CD4-positive, alpha-beta T cell (primary cell): ENCODE results near the gene MYCBP2. TPM values are rescaled to one million over a fixed set of nuclear protein-coding genes. Genes with fewer than 3 reads are reported as not detected.

Experiments used
- ATAC-seq: fragments of 200-7000 bp; cut with Tn5 transposase; one replicate; pipeline ENCODE4 v1.10.0; 2022; ENCODE audit warnings: mild to moderate bottlenecking; ENCODE audit not compliant: poor library complexity
- CTCF ChIA-PET: fragments of 350-600 bp; sonication (Branson Sonifier 250); formaldehyde crosslinking; loops from one replicate; lab custom pipeline; 2021; ENCODE audit warnings: antibody characterized with exemption, inconsistent platforms; lab: Charles Lee
- POLR2A ChIA-PET: fragments of 350-600 bp; sonication (Branson Sonifier 250); formaldehyde crosslinking; loops from one replicate; lab custom pipeline; 2021; ENCODE audit warnings: antibody characterized with exemption, inconsistent platforms; lab: Charles Lee
- DNase-seq, 14 experiments: peaks; one replicate each; pipeline ENCODE4 v3.0.0-alpha.2; 2013 to 2020; ENCODE audit warnings: mixed read lengths in 2 of 14
- H3K27ac ChIP-seq, 2 donors: one replicate each; pipeline versions ENCODE4 v1.5.1 to v1.7.0; 2013; ENCODE audit warnings: low read length in 2 of 2, low read depth in 1 of 2, mild to moderate bottlenecking in 1 of 2
- H3K27me3 ChIP-seq, 2 experiments: 1 replicate in 1 of 2; 2 replicates in 1 of 2; pipeline versions ENCODE4 v1.6.1 to v1.7.0; 2013; ENCODE audit warnings: low read length in 2 of 2, control low read depth in 1 of 2, mild to moderate bottlenecking in 1 of 2, moderate library complexity in 1 of 2; ENCODE audit not compliant: insufficient read depth in 2 of 2, control insufficient read depth in 1 of 2
- H3K36me3 ChIP-seq: one replicate; pipeline ENCODE4 v1.6.1; 2013; ENCODE audit warnings: low read length, control low read depth; ENCODE audit not compliant: insufficient read depth
- H3K4me1 ChIP-seq: one replicate; pipeline ENCODE4 v1.6.1; 2013; ENCODE audit warnings: low read length, control low read depth; ENCODE audit not compliant: insufficient read depth
- H3K4me3 ChIP-seq: one replicate; pipeline ENCODE4 v1.5.1; 2013; ENCODE audit warnings: mild to moderate bottlenecking, low read length, moderate library complexity
- H3K9me3 ChIP-seq, 2 experiments: 1 replicate in 1 of 2; 2 replicates in 1 of 2; pipeline versions ENCODE4 v1.6.1 to v1.7.0; 2013; ENCODE audit warnings: low read length in 2 of 2, mild to moderate bottlenecking in 2 of 2, control low read depth in 1 of 2, moderate library complexity in 1 of 2; ENCODE audit not compliant: control insufficient read depth in 1 of 2, insufficient read depth in 1 of 2
- H3K27ac Mint-ChIP-seq: one replicate; pipeline ENCODE4 v1.8.0; 2020; ENCODE audit warnings: mixed read lengths
- H3K27me3 Mint-ChIP-seq: one replicate; pipeline ENCODE4 v1.8.0; 2021; ENCODE audit warnings: mixed read lengths
- H3K36me3 Mint-ChIP-seq: one replicate; pipeline ENCODE4 v1.8.0; 2021; ENCODE audit warnings: low read depth, mixed read lengths
- H3K4me1 Mint-ChIP-seq: one replicate; pipeline ENCODE4 v1.8.0; 2021; ENCODE audit warnings: low read depth, mixed read lengths
- H3K4me3 Mint-ChIP-seq: one replicate; pipeline ENCODE4 v1.8.0; 2020; ENCODE audit warnings: mild to moderate bottlenecking, mixed read lengths
- H3K9me3 Mint-ChIP-seq: one replicate; pipeline ENCODE4 v1.8.0; 2020; ENCODE audit warnings: mixed read lengths
- intact Hi-C, 2 experiments: fragments of 100-400 bp; cut with DNase I in 1 of 2; cut with micrococcal nuclease in 1 of 2; formaldehyde crosslinking; loops; one replicate each; pipeline versions ENCODE4 v1.15.1 to v1.9.0; 2023 to 2025; cut with DNase I, micrococcal nuclease
- total RNA-seq, 174 experiments: library from RNA in 2 of 174; stranded (reverse) in 2 of 174; gene quantifications; one replicate each; pipeline ENCODE4 v1.2.3 and lab custom pipeline; 2021 to 2026
- TF ChIP-seq, protein P1 (sequence below): fragments of 200-600 bp; IDR thresholded peaks from one replicate; pipeline ENCODE4 v1.8.0; 2022; ENCODE audit warnings: antibody characterized with exemption, mild to moderate bottlenecking

MYCBP2 gene
- total RNA-seq, 2 experiments from 2014 or later, result 116 to 119 TPM

- Histone ChIP-seq H3K36me3 (no peaks in the 10 kb centered on the region), H3K9me3 (no peaks in the 10 kb centered on the region), H3K27ac (peak overlapping the region; percentile 46 to 85), H3K4me1 (peaks cover 26% of the 10 kb centered on the region), H3K27me3 (no peaks in the 10 kb centered on the region), H3K4me3 (peak overlapping the region; percentile 89)
- ATAC-seq, result no peak
- peak in 3 of 14 experiments; percentile 59 to 71 (median 60) for DNase-seq
- intact Hi-C loops, result loop anchor here (1.0 to 10.0 kb wide), 12 partner anchors 16 to 1781 kb away; partner anchors contain the start of genes CLN5 (in 2 of the 2), FBXL3 (in 2 of the 2), OBI1 (in 1 of the 2) and SLAIN1 (in 1 of the 2)
- no peaks in the 10 kb centered on the region for H3K9me3 Mint-ChIP-seq
- ChIA-PET POLR2A (interaction anchor here (0.6 to 3.8 kb wide), 21 partner anchors 9 to 385 kb away, joined by 3 to 41 read pairs (median 4); partner anchors contain the start of genes CLN5, FBXL3 and SLAIN1), CTCF (interaction anchor here (0.7 to 1.3 kb wide), 2 partner anchors 15 to 153 kb away, joined by 4 to 8 read pairs; no protein-coding TSS in a partner anchor)
- peak overlapping the region; percentile 98 for H3K4me3 Mint-ChIP-seq
- TF ChIP-seq, protein P1, sequence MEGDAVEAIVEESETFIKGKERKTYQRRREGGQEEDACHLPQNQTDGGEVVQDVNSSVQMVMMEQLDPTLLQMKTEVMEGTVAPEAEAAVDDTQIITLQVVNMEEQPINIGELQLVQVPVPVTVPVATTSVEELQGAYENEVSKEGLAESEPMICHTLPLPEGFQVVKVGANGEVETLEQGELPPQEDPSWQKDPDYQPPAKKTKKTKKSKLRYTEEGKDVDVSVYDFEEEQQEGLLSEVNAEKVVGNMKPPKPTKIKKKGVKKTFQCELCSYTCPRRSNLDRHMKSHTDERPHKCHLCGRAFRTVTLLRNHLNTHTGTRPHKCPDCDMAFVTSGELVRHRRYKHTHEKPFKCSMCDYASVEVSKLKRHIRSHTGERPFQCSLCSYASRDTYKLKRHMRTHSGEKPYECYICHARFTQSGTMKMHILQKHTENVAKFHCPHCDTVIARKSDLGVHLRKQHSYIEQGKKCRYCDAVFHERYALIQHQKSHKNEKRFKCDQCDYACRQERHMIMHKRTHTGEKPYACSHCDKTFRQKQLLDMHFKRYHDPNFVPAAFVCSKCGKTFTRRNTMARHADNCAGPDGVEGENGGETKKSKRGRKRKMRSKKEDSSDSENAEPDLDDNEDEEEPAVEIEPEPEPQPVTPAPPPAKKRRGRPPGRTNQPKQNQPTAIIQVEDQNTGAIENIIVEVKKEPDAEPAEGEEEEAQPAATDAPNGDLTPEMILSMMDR, result no peak
- H3K4me1 Mint-ChIP-seq, result peaks cover 88% of the 10 kb centered on the region
- peak overlapping the region; percentile 91 for H3K27ac Mint-ChIP-seq
- H3K27me3 Mint-ChIP-seq, result no peaks in the 10 kb centered on the region
- H3K36me3 Mint-ChIP-seq, result peaks cover 32% of the 10 kb centered on the region
These were observed 1.4 kb downstream of the MYCBP2 start for GRCh38 chr13:77325371-77325980.

GRCh38 chr13:77323858-77324257, 3.0 kb downstream of the MYCBP2 start:
- Histone ChIP-seq H3K4me1 (peaks cover 36% of the 10 kb centered on the region), H3K36me3 (no peaks in the 10 kb centered on the region), H3K27me3 (no peaks in the 10 kb centered on the region), H3K9me3 (no peaks in the 10 kb centered on the region), H3K4me3 (no peak overlapping the region), H3K27ac (no peak overlapping the region)
- intact Hi-C loops, result loop anchor here (1.0 to 10.0 kb wide), 4 partner anchors 299 to 1779 kb away; partner anchors contain the start of genes CLN5 (in 1 of the 2), FBXL3 (in 1 of the 2) and UCHL3 (in 1 of the 2)
- TF ChIP-seq, protein P1, result no peak
- no peaks in the 10 kb centered on the region for H3K9me3 Mint-ChIP-seq
- peak overlapping the region; percentile 98 for H3K4me3 Mint-ChIP-seq
- H3K27me3 Mint-ChIP-seq, result no peaks in the 10 kb centered on the region
- ChIA-PET CTCF (no interaction called here), POLR2A (interaction anchor here (3.8 kb wide), 1 partner anchor 154 kb away, joined by 41 read pairs; no protein-coding TSS in a partner anchor)
- peak in 1 of 14 experiments; percentile 38 for DNase-seq
- peaks cover 18% of the 10 kb centered on the region for H3K36me3 Mint-ChIP-seq
- peaks cover 91% of the 10 kb centered on the region for H3K4me1 Mint-ChIP-seq
- H3K27ac Mint-ChIP-seq, result peak overlapping the region; percentile 91
- ATAC-seq, result no peak

GRCh38 chr13:77319536-77319935, 7.4 kb downstream of the MYCBP2 start:
- peaks cover 3% of the 10 kb centered on the region for H3K36me3 ChIP-seq
- H3K36me3 Mint-ChIP-seq, result peaks cover 4% of the 10 kb centered on the region
- peak overlapping the region; percentile 71 for H3K27ac Mint-ChIP-seq
- H3K27me3 Mint-ChIP-seq, result no peaks in the 10 kb centered on the region
- no peak overlapping the region for H3K27ac ChIP-seq
- peak overlapping the region; percentile 50 for H3K4me3 Mint-ChIP-seq
- TF ChIP-seq, protein P1, result no peak
- DNase-seq (no peak), ATAC-seq (no peak)
- ChIA-PET CTCF (interaction anchor here (1.2 kb wide), 1 partner anchor 7 kb away, joined by 4 read pairs; no protein-coding TSS in a partner anchor), POLR2A (interaction anchor here (0.8 to 3.0 kb wide), 3 partner anchors 10 to 159 kb away, joined by 3 to 11 read pairs (median 3); no protein-coding TSS in a partner anchor)
- no peaks in the 10 kb centered on the region for H3K27me3 ChIP-seq
- H3K4me3 ChIP-seq, result no peak overlapping the region
- intact Hi-C loops, result loop anchor here in 1 of 2 experiments (5.0 kb wide), 1 partner anchor 37 kb away; no protein-coding TSS in a partner anchor
- H3K4me1 Mint-ChIP-seq, result peaks cover 92% of the 10 kb centered on the region
- H3K9me3 ChIP-seq, result no peaks in the 10 kb centered on the region
- H3K4me1 ChIP-seq, result peaks cover 56% of the 10 kb centered on the region
- no peaks in the 10 kb centered on the region for H3K9me3 Mint-ChIP-seq
